CD14-positive monocyte (primary cell): ENCODE results near the gene LARP6. TPM values are rescaled to one million over a fixed set of nuclear protein-coding genes. Genes with fewer than 3 reads are reported as not detected.

Experiments used
- DNase-seq, 3 donors: peaks; one replicate each; pipeline ENCODE4 v3.0.0-alpha.2; 2011 to 2022
- H2AFZ ChIP-seq: 2 replicates; pipeline ENCODE4 v1.6.0; 2012; ENCODE audit warnings: mild to moderate bottlenecking, low read depth, low read length, inconsistent platforms; ENCODE audit not compliant: insufficient read depth, poor library complexity, severe bottlenecking
- H3K27ac ChIP-seq, 2 donors: 1 replicate in 1 of 2; 2 replicates in 1 of 2; pipeline ENCODE4 v1.5.1; 2012 to 2013; ENCODE audit warnings: low read length in 2 of 2, control low read depth in 1 of 2, inconsistent platforms in 1 of 2, low read depth in 1 of 2, mild to moderate bottlenecking in 1 of 2
- H3K27me3 ChIP-seq, 2 donors: one replicate each; pipeline versions ENCODE4 v1.6.0 to v1.6.1; 2011 to 2013; ENCODE audit warnings: low read length in 2 of 2; ENCODE audit not compliant: control insufficient read depth in 2 of 2, insufficient read depth in 2 of 2
- H3K36me3 ChIP-seq, 2 donors: replicated peaks in 1 of 2; 1 replicate in 1 of 2; 2 replicates in 1 of 2; pipeline versions ENCODE4 v1.5.1 to v1.6.1; 2012 to 2013; ENCODE audit warnings: low read length in 2 of 2, control low read depth in 1 of 2, inconsistent platforms in 1 of 2, mild to moderate bottlenecking in 1 of 2; ENCODE audit not compliant: insufficient read depth in 2 of 2, control insufficient read depth in 1 of 2
- H3K4me1 ChIP-seq, 2 donors: 1 replicate in 1 of 2; 2 replicates in 1 of 2; pipeline versions ENCODE4 v1.5.1 to v1.6.1; 2012 to 2013; ENCODE audit warnings: low read length in 2 of 2, control low read depth in 1 of 2, inconsistent platforms in 1 of 2, mild to moderate bottlenecking in 1 of 2, moderate library complexity in 1 of 2; ENCODE audit not compliant: insufficient read depth in 2 of 2, control insufficient read depth in 1 of 2
- H3K4me2 ChIP-seq: replicated peaks from 2 replicates; pipeline ENCODE3; 2012; ENCODE audit warnings: low read length, moderate library complexity, mild to moderate bottlenecking; ENCODE audit not compliant: poor library complexity, severe bottlenecking; ENCODE audit errors: extremely low read depth
- H3K4me3 ChIP-seq, 3 experiments: fragments of 200-600 bp in 1 of 3; sonication (generic) in 1 of 3; replicated peaks in 1 of 3; 1 replicate in 2 of 3; 2 replicates in 1 of 3; pipeline ENCODE4 v1.5.1; 2011 to 2013; ENCODE audit warnings: low read length in 3 of 3, mild to moderate bottlenecking in 3 of 3, control low read depth in 2 of 3, low read depth in 2 of 3, inconsistent platforms in 1 of 3, moderate library complexity in 1 of 3
- H3K79me2 ChIP-seq: 2 replicates; pipeline ENCODE4 v1.6.0; 2012; ENCODE audit warnings: mild to moderate bottlenecking, control low read depth, inconsistent platforms, low read length, moderate library complexity; ENCODE audit not compliant: insufficient read depth
- H3K9ac ChIP-seq: 2 replicates; pipeline ENCODE4 v1.6.0; 2017; ENCODE audit warnings: low read length, mild to moderate bottlenecking; ENCODE audit not compliant: insufficient read depth, poor library complexity, severe bottlenecking
- H3K9me3 ChIP-seq, 2 donors: replicated peaks in 1 of 2; 1 replicate in 1 of 2; 2 replicates in 1 of 2; pipeline versions ENCODE4 v1.5.1 to v1.6.1; 2012 to 2013; ENCODE audit warnings: low read length in 2 of 2, control low read depth in 1 of 2; ENCODE audit not compliant: control insufficient read depth in 1 of 2, insufficient read depth in 1 of 2
- H4K20me1 ChIP-seq: 2 replicates; pipeline ENCODE4 v1.6.0; 2012; ENCODE audit warnings: mild to moderate bottlenecking, low read length, control low read depth, moderate library complexity; ENCODE audit not compliant: insufficient read depth
- H3K27ac Mint-ChIP-seq, 7 donors: one replicate each; pipeline ENCODE4 v1.8.0; 2020; ENCODE audit warnings: mild to moderate bottlenecking in 7 of 7, mixed read lengths in 7 of 7, moderate library complexity in 6 of 7, inconsistent platforms in 2 of 7
- H3K27me3 Mint-ChIP-seq, 3 donors: one replicate each; pipeline ENCODE4 v1.8.0; 2021 to 2022; ENCODE audit warnings: low read depth in 3 of 3, mild to moderate bottlenecking in 3 of 3, mixed read lengths in 3 of 3, moderate library complexity in 3 of 3, inconsistent platforms in 1 of 3
- H3K36me3 Mint-ChIP-seq, 2 donors: one replicate each; pipeline ENCODE4 v1.8.0; 2020; ENCODE audit warnings: mixed read lengths in 2 of 2, inconsistent platforms in 1 of 2, mild to moderate bottlenecking in 1 of 2
- H3K4me1 Mint-ChIP-seq: one replicate; pipeline ENCODE4 v1.8.0; 2020; ENCODE audit warnings: mild to moderate bottlenecking, mixed read lengths
- H3K4me3 Mint-ChIP-seq, 2 donors: one replicate each; pipeline ENCODE4 v1.8.0; 2020; ENCODE audit warnings: mild to moderate bottlenecking in 2 of 2, mixed read lengths in 2 of 2, moderate library complexity in 1 of 2
- H3K9me3 Mint-ChIP-seq, 7 donors: one replicate each; pipeline ENCODE4 v1.8.0; 2020 to 2022; ENCODE audit warnings: mixed read lengths in 7 of 7, mild to moderate bottlenecking in 6 of 7, moderate library complexity in 6 of 7, inconsistent platforms in 2 of 7
- CTCF ChIP-seq: fragments of 200-600 bp; IDR thresholded peaks from one replicate; pipeline ENCODE4 v1.8.0; 2022; ENCODE audit warnings: antibody characterized with exemption, mild to moderate bottlenecking
- WGBS: methylation state at CpG from one replicate; pipeline ENCODE4 v1.1.5; 2013; ENCODE audit warnings: missing lambda C conversion rate; ENCODE audit not compliant: insufficient coverage; 5-methylcytosine and 5-hydroxymethylcytosine counted together
- intact Hi-C, 2 donors: fragments of 100-400 bp; cut with micrococcal nuclease; formaldehyde crosslinking; loops; one replicate each; pipeline versions ENCODE4 v1.15.0 to v1.15.1; 2023
- polyA plus RNA-seq, 3 donors: library from polyadenylated mRNA; depleted of rRNA in 1 of 3; unstranded in 2 of 3; stranded (reverse) in 1 of 3; fragments of 300-500 nt in 2 of 3; fragments of >200 nt in 1 of 3; fragmentation: Illumina TruSeq in 2 of 3; gene quantifications; 1 replicate in 2 of 3; 2 replicates in 1 of 3; pipeline ENCODE4 v1.2.3, GENCODE V29; 2012 to 2021

The LARP6 gene
- polyA plus RNA-seq, 3 donors, result not detected

GRCh38 chr15:70845602-70846360 lies 8.2 kb downstream of the LARP6 start:
- Histone ChIP-seq H3K4me2 (no peak overlapping the region), H3K27me3 (peaks cover 18 to 24% of the 10 kb centered on the region in 2 donors), H3K4me1 (no peaks in the 10 kb centered on the region), H3K9me3 (no peaks in the 10 kb centered on the region), H3K79me2 (no peaks in the 10 kb centered on the region), H3K36me3 (no peaks in the 10 kb centered on the region), H3K9ac (no peak overlapping the region), H3K27ac (no peak overlapping the region), H3K4me3 (no peak overlapping the region), H2AFZ (no peak overlapping the region), H4K20me1 (no peaks in the 10 kb centered on the region)
- Mint-ChIP-seq H3K27me3 (peaks cover 13 to 42% (median 32%) of the 10 kb centered on the region in 3 donors), H3K4me3 (no peak overlapping the region), H3K9me3 (peaks cover 0 to 2% (median 0%) of the 10 kb centered on the region in 7 donors), H3K4me1 (no peaks in the 10 kb centered on the region), H3K36me3 (no peaks in the 10 kb centered on the region), H3K27ac (no peak overlapping the region)
- no peak for DNase-seq
- WGBS, result 100% methylated on average over 3 of the region's 6 CpGs
- no peak for TF ChIP-seq CTCF
- intact Hi-C loops, result no loop called here

GRCh38 chr15:70837476-70837875 lies 16.5 kb downstream of the LARP6 start:
- TF ChIP-seq CTCF, result no peak
- no peak overlapping the region for H3K27ac Mint-ChIP-seq
- H3K9me3 Mint-ChIP-seq, result peaks cover 0 to 3% (median 0%) of the 10 kb centered on the region in 7 donors
- Histone ChIP-seq H3K9me3 (no peaks in the 10 kb centered on the region), H3K4me3 (no peak overlapping the region), H2AFZ (no peak overlapping the region), H3K36me3 (no peaks in the 10 kb centered on the region), H3K27me3 (peaks cover 0 to 3% of the 10 kb centered on the region in 2 donors), H3K4me2 (no peak overlapping the region), H3K9ac (no peak overlapping the region), H3K4me1 (no peaks in the 10 kb centered on the region), H3K27ac (no peak overlapping the region), H4K20me1 (no peaks in the 10 kb centered on the region), H3K79me2 (no peaks in the 10 kb centered on the region)
- no peak for DNase-seq
- no peaks in the 10 kb centered on the region for H3K36me3 Mint-ChIP-seq
- 100% methylated on average over 1 of the region's 2 CpGs for WGBS
- no peak overlapping the region for H3K4me3 Mint-ChIP-seq
- H3K27me3 Mint-ChIP-seq, result peaks cover 7 to 17% (median 10%) of the 10 kb centered on the region in 3 donors
- intact Hi-C loops, result no loop called here
- H3K4me1 Mint-ChIP-seq, result no peaks in the 10 kb centered on the region
